HG03460 (cell line): ENCODE data around the gene CDH13.

ENCODE experiments used
- ATAC-seq: cut with Tn5 transposase; IDR thresholded peaks from one replicate; pipeline ENCODE4 v1.9.1; 2021; ENCODE audit not compliant: unreplicated experiment

CDH13 gene

GRCh38 chr16:82625066-82625968, 1.5 kb upstream of the CDH13 start:
- ATAC-seq, result no peak

- no peak for ATAC-seq
These were observed 1.3 kb downstream of the CDH13 start for GRCh38 chr16:82628088-82628423.

GRCh38 chr16:82628711-82629110, 1.9 kb downstream of the CDH13 start:
- ATAC-seq, result no peak

- no peak for ATAC-seq
These were observed 2.8 kb downstream of the CDH13 start for GRCh38 chr16:82629441-82630027.

GRCh38 chr16:82630219-82630618, 3.5 kb downstream of the CDH13 start:
- ATAC-seq, result no peak

- no peak for ATAC-seq
These were observed 3.9 kb downstream of the CDH13 start for GRCh38 chr16:82630688-82631087.

GRCh38 chr16:82631701-82632685, 5.2 kb downstream of the CDH13 start:
- ATAC-seq, result no peak

- no peak for ATAC-seq
These were observed 7.3 kb downstream of the CDH13 start for GRCh38 chr16:82633964-82634600.

GRCh38 chr16:82634955-82635610, 8.3 kb downstream of the CDH13 start:
- no peak for ATAC-seq

GRCh38 chr16:82636485-82636884, 9.7 kb downstream of the CDH13 start:
- ATAC-seq, result no peak

GRCh38 chr16:82636958-82637357, 10.2 kb downstream of the CDH13 start:
- no peak for ATAC-seq

- no peak for ATAC-seq
These were observed 11.5 kb downstream of the CDH13 start for GRCh38 chr16:82638095-82638798.

- no peak for ATAC-seq
These were observed 12.5 kb downstream of the CDH13 start for GRCh38 chr16:82639263-82639662.

GRCh38 chr16:82639666-82640336, 13.0 kb downstream of the CDH13 start:
- ATAC-seq, result peak; percentile 61

GRCh38 chr16:82641336-82641984, 14.7 kb downstream of the CDH13 start:
- no peak for ATAC-seq

GRCh38 chr16:82643136-82643535, 16.4 kb downstream of the CDH13 start:
- no peak for ATAC-seq

- no peak for ATAC-seq
These were observed 17.3 kb downstream of the CDH13 start for GRCh38 chr16:82643936-82644630.

- ATAC-seq, result no peak
These were observed 19.7 kb downstream of the CDH13 start for GRCh38 chr16:82646504-82646903.
